ENCODE measurements around the gene IL20RB. TPM values are rescaled to one million over a fixed set of nuclear protein-coding genes. Genes with fewer than 3 reads are reported as not detected.

Gene IL20RB
- total and polyA plus RNA-seq, 2 of the 4 experiments (the other 2 are of a cell fraction) = 0.72 to 0.97 TPM

DNA sequence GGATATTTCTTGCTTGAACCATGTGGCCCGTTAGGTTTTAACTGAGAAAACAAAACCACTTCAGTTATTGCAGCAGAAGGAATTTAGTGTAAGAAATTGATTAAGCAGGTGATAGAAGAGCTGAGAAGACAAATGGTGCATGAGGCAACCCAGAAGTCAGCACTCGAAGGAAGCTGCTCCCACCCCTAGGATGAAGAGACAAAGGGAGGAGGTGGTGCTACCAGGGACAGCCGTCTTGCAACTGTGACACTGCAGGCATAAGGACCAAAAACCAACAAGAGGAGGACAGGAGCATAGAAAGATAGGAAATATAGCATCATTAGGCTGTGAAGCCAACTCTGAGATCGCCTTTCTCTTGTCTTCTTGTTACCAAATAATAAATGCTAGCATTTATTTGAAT is 89.0 kb downstream of the IL20RB start:
- ATAC-seq (ENCODE audit: low read depth) = no peak
- Histone ChIP-seq H3K4me3 (ENCODE audit: insufficient read depth, low read depth, low read length) (no peak overlapping the region), H2AFZ (replicated peaks; ENCODE audit: low read length, poor library complexity) (no peak overlapping the region), H3K9me3 (ENCODE audit: control insufficient read depth, insufficient read depth, low read length) (no peaks in the 10 kb centered on the region), H3K18ac (ENCODE audit: low read depth, low read length) (no peak overlapping the region), H3K4ac (ENCODE audit: low read depth, low read length) (no peak overlapping the region), H3K27ac (ENCODE audit: insufficient read depth, low read length) (no peak overlapping the region), H3K23ac (ENCODE audit: low read depth, low read length) (no peak overlapping the region), H2BK5ac (ENCODE audit: low read depth, low read length, poor library complexity, severe bottlenecking) (no peak overlapping the region), H3K14ac (replicated peaks; ENCODE audit: low read depth, low read length) (no peak overlapping the region), H2BK120ac (ENCODE audit: low read depth, low read length) (no peak overlapping the region), H4K8ac (ENCODE audit: low read depth in 2 of 2, low read length in 2 of 2) (no peak overlapping the region), H2AK9ac (replicated peaks; ENCODE audit: low read depth, low read length, poor library complexity) (no peak overlapping the region), H3K4me1 (ENCODE audit: control insufficient read depth, insufficient read depth, low read length) (no peaks in the 10 kb centered on the region), H2BK15ac (ENCODE audit: low read depth, low read length) (no peak overlapping the region), H3K9me1 (ENCODE audit: insufficient read depth, low read length) (no peaks in the 10 kb centered on the region), H4K91ac (ENCODE audit: insufficient read depth, low read depth, low read length) (no peak overlapping the region), H2BK20ac (ENCODE audit: low read depth, low read length) (no peak overlapping the region), H3K56ac (ENCODE audit: extremely low read depth, insufficient read depth, low read length) (no peak overlapping the region), H4K20me1 (ENCODE audit: insufficient read depth, low read length) (no peaks in the 10 kb centered on the region), H3K4me2 (ENCODE audit: low read depth, low read length) (no peak overlapping the region), H3K36me3 (ENCODE audit: control insufficient read depth, insufficient read depth, low read length) (no peaks in the 10 kb centered on the region), H4K5ac (ENCODE audit: low read depth, low read length) (no peak overlapping the region), H3K9ac (ENCODE audit: low read depth, low read length) (no peak overlapping the region), H3K79me1 (ENCODE audit: low read depth in 1 of 2, low read length in 2 of 2) (no peaks in the 10 kb centered on the region), H2AK5ac (ENCODE audit: low read depth, low read length) (no peak overlapping the region), H3K27me3 (ENCODE audit: control insufficient read depth, insufficient read depth, low read length) (peaks cover 23% of the 10 kb centered on the region)
- WGBS, 2 experiments (ENCODE audit: extremely low coverage in 2 of 2, insufficient read length in 1 of 2) = no CpG with 5 or more reads among the region's 4 CpGs
- DNase-seq = no peak
- TF ChIP-seq CEBPB (IDR thresholded peaks at IDR 0.05; ENCODE audit: low read depth, low read length) (no peak), BHLHE40 (IDR thresholded peaks at IDR 0.05; ENCODE audit: low read depth, low read length) (no peak), MXI1 (IDR thresholded peaks at IDR 0.05; ENCODE audit: borderline replicate concordance, low read depth, low read length) (no peak), FOS (IDR thresholded peaks at IDR 0.05; ENCODE audit: low read depth, low read length) (no peak), RCOR1 (IDR thresholded peaks at IDR 0.05; ENCODE audit: insufficient replicate concordance, low read length) (no peak), MAZ (IDR thresholded peaks at IDR 0.05; ENCODE audit: borderline replicate concordance, low read depth, low read length) (no peak), CHD1 (IDR thresholded peaks at IDR 0.05; ENCODE audit: low read depth, low read length) (no peak)
- TF ChIP-seq, protein P1, sequence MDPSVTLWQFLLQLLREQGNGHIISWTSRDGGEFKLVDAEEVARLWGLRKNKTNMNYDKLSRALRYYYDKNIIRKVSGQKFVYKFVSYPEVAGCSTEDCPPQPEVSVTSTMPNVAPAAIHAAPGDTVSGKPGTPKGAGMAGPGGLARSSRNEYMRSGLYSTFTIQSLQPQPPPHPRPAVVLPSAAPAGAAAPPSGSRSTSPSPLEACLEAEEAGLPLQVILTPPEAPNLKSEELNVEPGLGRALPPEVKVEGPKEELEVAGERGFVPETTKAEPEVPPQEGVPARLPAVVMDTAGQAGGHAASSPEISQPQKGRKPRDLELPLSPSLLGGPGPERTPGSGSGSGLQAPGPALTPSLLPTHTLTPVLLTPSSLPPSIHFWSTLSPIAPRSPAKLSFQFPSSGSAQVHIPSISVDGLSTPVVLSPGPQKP (IDR thresholded peaks at IDR 0.05; ENCODE audit: borderline replicate concordance, low read depth, low read length) = no peak
- TF ChIP-seq, protein P2, sequence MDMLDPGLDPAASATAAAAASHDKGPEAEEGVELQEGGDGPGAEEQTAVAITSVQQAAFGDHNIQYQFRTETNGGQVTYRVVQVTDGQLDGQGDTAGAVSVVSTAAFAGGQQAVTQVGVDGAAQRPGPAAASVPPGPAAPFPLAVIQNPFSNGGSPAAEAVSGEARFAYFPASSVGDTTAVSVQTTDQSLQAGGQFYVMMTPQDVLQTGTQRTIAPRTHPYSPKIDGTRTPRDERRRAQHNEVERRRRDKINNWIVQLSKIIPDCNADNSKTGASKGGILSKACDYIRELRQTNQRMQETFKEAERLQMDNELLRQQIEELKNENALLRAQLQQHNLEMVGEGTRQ (IDR thresholded peaks at IDR 0.05; ENCODE audit: low read depth, low read length) = no peak
- POLR2A ChIA-PET (ENCODE audit: unreplicated experiment) = no interaction called here
- dilution Hi-C loops (cut with HindIII; ENCODE audit: low sequenced_read_pairs, unreplicated experiment) (no loop called here), intact Hi-C loops (cut with micrococcal nuclease) (no loop called here), in situ Hi-C loops (cut with MboI; ENCODE audit: low sequenced_read_pairs) (no loop called here)
- no TSS peak for BruUV-seq (replicated peaks)
- CTCF ChIA-PET = interaction anchor here (0.8 kb wide), 1 partner anchor 15 kb away, joined by 3 read pairs; no protein-coding TSS in a partner anchor

Data from IMR-90 (cell line).